GM19468 (cell line): ENCODE measurements around the gene TLE3.

ENCODE experiments used
- ATAC-seq: cut with Tn5 transposase; IDR thresholded peaks from one replicate; pipeline ENCODE4 v1.9.1; 2021; ENCODE audit warnings: mild to moderate bottlenecking, moderate library complexity, moderate number of reproducible peaks; ENCODE audit not compliant: unreplicated experiment; ENCODE audit errors: extremely low read depth

Gene TLE3

GRCh38 chr15:70066004-70066403, 31.7 kb downstream of the TLE3 start:
- ATAC-seq, result no peak

GRCh38 chr15:70065006-70065722, 32.6 kb downstream of the TLE3 start:
- no peak for ATAC-seq

GRCh38 chr15:70064441-70064840, 33.3 kb downstream of the TLE3 start:
- no peak for ATAC-seq

GRCh38 chr15:70063980-70064379, 33.7 kb downstream of the TLE3 start:
- no peak for ATAC-seq

GRCh38 chr15:70063261-70063925, 34.3 kb downstream of the TLE3 start:
- ATAC-seq, result no peak

GRCh38 chr15:70062321-70062956, 35.3 kb downstream of the TLE3 start:
- no peak for ATAC-seq

- no peak for ATAC-seq
These were observed 35.9 kb downstream of the TLE3 start for GRCh38 chr15:70061696-70062270.

GRCh38 chr15:70060993-70061305, 36.8 kb downstream of the TLE3 start:
- ATAC-seq, result no peak

- ATAC-seq, result no peak
These were observed 37.3 kb downstream of the TLE3 start for GRCh38 chr15:70060214-70060992.

- no peak for ATAC-seq
These were observed 38.1 kb downstream of the TLE3 start for GRCh38 chr15:70059476-70060213.

- ATAC-seq, result no peak
These were observed 38.9 kb downstream of the TLE3 start for GRCh38 chr15:70058642-70059360.

- ATAC-seq, result no peak
These were observed 39.6 kb downstream of the TLE3 start for GRCh38 chr15:70057931-70058641.

- ATAC-seq, result no peak
These were observed 41.5 kb downstream of the TLE3 start for GRCh38 chr15:70056091-70056680.

GRCh38 chr15:70055601-70056051, 42.1 kb downstream of the TLE3 start:
- no peak for ATAC-seq

GRCh38 chr15:70054884-70055387, 42.8 kb downstream of the TLE3 start:
- no peak for ATAC-seq

- no peak for ATAC-seq
These were observed 43.4 kb downstream of the TLE3 start for GRCh38 chr15:70054366-70054765.

GRCh38 chr15:70053716-70054229, 43.9 kb downstream of the TLE3 start:
- ATAC-seq, result no peak
